ENCODE data around the gene PSMD8.

- TF ChIP-seq CTCF (IDR thresholded peaks at IDR 0.05; ENCODE audit: extremely low read depth in 1 of 2, insufficient read depth in 1 of 2, low read depth in 1 of 2, low read length in 2 of 2) (no peak), POLR2AphosphoS5 (IDR thresholded peaks at IDR 0.05; ENCODE audit: insufficient read depth, low read depth, low read length) (no peak), EZH2 (IDR thresholded peaks at IDR 0.05; ENCODE audit: borderline replicate concordance, low read depth, low read length, severe bottlenecking) (no peak)
These were observed 18.4 kb downstream of the PSMD8 start for GRCh38 chr19:38392707-38393308.
